Pons (tissue), 1 donor: Measurements from ENCODE around the gene CDSN.
"Not testable (repeated sequence)": the region's sequence is repeated elsewhere in the genome, so short reads cannot be mapped to it uniquely, and the experiment has no call there.

Experiments used
- DNase-seq: peaks from one replicate; pipeline ENCODE4 v3.0.0-alpha.2; 2016; ENCODE audit warnings: low spot score

Gene CDSN, protein sequence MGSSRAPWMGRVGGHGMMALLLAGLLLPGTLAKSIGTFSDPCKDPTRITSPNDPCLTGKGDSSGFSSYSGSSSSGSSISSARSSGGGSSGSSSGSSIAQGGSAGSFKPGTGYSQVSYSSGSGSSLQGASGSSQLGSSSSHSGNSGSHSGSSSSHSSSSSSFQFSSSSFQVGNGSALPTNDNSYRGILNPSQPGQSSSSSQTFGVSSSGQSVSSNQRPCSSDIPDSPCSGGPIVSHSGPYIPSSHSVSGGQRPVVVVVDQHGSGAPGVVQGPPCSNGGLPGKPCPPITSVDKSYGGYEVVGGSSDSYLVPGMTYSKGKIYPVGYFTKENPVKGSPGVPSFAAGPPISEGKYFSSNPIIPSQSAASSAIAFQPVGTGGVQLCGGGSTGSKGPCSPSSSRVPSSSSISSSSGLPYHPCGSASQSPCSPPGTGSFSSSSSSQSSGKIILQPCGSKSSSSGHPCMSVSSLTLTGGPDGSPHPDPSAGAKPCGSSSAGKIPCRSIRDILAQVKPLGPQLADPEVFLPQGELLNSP

GRCh38 chr6:31120151-31120915, at the start of gene CDSN:
Gene CDSN (minus strand): TSS chr6:31120446. CDS start chr6:31120419, 27 bp downstream.
- no peak for DNase-seq

DNA sequence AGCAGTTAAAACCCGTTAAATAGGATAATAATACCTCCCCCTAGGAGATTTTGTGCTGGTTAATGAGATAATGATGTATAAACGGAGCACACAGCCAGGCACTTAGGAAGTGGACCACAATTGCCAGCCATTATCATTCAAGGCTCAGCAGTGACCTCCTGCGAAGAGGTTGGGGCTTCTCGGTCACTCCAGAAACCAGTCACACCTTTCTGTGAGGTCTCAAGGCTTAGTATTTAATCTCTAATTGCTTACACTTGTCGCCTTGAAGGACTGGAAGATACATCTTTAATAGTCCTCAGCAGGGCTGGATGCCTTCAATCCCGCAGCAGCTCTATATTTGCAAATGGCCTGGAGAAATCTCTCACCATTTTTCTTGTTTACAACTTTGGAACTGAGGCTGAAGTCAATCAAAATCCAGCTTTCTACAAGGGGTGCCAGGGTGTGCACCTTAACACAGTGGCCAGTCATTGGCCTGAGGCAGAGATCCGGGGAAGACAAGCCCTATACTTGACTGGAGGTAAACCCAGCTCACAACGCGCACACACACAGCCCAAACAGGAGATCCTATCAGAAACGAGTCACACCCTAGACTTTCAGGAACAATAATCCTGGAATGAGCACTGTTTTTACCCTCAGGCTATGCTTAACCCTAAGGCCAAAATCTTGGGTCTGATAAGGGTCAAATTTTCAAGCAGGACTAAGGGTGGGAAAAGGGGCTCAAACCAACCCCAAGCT, 49.0 kb upstream of the CDSN start:
- no peak for DNase-seq

GRCh38 chr6:31168606-31169005, 48.4 kb upstream of the CDSN start:
- DNase-seq = no peak

DNA sequence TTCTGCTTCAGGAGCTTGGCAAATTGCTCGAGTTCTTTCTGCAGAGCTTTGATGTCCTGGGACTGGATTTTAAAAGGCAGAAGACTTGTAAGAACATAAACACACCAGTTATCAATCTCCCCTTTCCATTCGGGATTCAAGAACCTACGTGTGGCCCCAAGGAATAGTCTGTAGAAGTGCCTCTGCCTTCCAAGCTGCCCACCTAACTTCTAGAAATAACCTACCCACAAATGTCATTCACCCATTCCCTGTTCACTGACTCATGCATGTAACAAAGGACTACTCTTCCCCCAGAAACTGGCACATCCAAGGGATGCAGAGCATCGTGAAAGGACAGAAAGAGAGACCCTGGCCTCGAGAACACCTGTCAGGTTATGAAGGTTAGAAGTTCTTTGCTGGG, 45.7 kb upstream of the CDSN start:
- DNase-seq = no peak

- DNase-seq = not testable (repeated sequence)
These were observed 45.0 kb upstream of the CDSN start for GRCh38 chr6:31165064-31165832.

DNA sequence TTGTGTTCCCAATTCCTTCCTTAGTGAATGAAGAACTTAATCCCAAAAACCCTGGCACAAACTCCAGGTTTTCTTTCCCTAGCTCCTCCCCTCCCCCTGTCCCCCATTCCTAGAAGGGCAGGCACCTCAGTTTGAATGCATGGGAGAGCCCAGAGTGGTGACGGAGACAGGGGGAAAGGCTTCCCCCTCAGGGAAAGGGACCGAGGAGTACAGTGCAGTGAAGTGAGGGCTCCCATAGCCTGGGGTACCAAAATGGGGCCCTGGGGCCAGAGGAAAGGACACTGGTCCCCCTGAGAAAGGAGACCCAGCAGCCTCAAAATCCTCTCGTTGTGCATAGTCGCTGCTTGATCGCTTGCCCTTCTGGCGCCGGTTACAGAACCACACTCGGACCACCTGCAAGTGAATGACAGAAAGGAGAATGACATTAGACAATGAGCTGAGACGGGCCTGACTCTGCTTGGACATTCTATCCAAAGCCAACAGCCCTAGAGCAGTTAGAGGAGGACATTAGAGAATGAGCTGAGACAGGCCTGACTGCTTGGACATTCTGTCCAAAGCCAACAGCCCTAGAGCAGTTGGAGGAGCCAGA, 44.3 kb upstream of the CDSN start:
- not testable (repeated sequence) for DNase-seq

- no peak for DNase-seq
These were observed 43.7 kb upstream of the CDSN start for GRCh38 chr6:31163922-31164321.

DNA sequence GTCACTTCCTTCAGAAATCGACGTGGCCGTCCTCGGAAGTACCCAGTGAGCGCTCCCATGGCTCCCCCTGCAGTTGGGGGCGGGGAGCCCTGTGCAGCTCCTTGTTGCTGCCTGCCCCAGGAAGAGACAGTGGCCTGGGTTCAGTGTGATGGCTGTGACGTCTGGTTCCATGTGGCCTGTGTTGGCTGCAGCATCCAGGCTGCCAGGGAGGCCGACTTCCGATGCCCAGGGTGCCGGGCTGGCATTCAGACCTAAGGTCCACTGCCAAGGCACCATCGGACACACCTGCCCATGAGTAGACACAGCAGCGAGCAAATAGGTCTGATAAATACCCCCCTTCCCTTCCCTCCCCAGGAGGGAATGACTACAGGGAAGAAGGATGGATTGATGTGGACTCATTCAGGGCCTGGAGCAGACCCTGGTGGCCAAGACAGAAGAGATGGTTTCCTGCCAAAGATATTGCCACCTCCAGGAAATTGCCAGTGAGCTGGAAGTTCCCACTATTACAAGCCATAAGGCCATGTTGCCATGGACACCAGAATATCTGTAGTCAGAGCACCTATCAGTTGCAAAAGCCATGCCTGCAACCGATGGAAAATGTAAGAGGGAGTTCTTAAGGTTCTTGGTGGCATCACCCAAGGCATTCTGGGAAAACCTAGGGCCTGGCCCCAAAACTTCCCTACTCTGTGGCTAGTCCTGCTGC, 42.4 kb upstream of the CDSN start:
- DNase-seq = no peak

GRCh38 chr6:31161216-31162126, 41.2 kb upstream of the CDSN start:
- no peak for DNase-seq

DNA sequence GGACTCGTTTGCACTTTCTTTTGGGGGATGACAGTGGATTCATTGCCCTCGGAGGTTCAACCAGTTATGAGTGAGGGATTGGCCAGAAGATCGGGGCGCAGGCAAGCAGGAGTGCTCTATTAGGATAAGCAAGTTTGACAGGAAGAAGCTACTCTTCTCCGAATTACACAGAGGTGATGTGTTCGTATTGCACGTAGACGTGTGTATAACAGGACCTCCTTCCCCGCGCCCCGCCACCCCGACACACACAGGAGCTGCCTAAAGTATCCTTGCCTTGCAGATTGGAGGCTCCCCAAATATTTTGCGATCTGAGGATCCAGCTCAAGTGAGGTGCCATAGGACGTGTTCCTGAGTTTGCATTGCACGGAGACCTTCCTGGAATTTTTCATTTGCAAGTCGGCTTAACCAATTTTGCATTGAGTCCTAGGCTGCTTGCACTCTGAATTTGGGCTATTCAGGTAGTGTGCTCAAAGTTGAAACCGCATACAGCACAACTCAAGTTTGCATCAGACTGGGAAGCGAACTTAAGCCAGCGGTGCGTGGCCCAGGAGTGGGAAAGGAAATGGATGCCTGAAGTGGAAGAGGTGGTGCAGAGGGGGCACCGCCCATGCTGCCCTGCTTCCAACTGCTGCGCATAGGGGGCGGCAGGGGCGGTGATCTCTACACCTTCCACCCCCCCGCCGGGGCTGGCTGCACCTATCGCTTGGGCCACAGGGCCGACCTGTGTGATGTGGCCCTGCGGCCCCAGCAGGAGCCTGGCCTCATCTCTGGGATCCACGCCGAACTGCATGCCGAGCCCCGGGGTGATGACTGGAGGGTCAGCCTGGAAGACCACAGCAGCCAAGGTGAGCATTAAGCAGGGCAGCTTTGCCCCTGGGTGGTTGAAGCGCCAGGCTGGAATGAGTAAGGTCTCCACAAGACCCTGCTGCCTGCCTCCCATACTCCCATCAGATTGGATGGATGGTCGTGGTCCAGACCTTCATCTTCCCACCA, 38.9 kb upstream of the CDSN start:
- no peak for DNase-seq

DNA sequence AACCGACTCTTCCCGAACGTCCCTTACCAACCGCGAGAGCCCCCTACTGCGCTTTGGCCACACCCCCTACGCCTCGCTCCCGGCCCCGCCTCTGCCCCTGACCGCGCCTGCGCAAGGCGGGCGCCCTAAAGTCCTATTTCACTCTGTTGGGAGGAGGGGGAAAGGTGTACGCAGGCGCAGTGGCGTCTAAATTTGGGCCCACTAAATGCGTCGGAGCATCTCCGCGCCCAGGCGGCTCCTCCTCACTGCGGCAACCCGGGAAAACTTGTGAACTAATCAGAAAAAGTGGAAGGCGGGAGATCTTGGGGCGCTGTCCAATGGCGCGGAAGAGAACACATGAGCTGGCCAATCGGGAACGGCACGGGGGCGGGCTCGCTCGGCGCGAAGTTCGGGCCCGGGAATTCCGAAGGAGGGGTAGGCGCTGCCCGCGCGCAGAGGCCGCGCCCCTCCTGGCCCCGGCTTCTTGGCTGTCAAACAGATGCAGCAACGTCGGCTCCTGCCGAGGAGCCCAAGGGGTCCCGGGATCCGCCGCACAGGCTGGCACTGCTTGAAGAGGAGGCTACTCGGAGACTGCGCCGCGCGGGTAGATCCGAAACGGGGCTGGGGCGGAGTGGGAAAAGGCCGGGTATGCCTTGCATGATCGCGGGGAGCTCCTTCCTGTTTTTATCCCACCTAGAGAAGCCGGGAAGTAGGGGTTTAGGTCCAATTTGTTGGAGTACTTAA, 38.1 kb upstream of the CDSN start, which contains the start of gene TCF19:
TCF19 (plus strand) TSS at position 450 of the 723 bp plus-strand sequence. CDS start 881 bp downstream, outside the sequence.
- peak; percentile 98 for DNase-seq

- DNase-seq = no peak
These were observed 37.4 kb upstream of the CDSN start, which contains the start of gene CCHCR1 for GRCh38 chr6:31157513-31158139. Gene CCHCR1 (minus strand): TSS chr6:31157802. CDS start chr6:31157600, 202 bp downstream.

DNA sequence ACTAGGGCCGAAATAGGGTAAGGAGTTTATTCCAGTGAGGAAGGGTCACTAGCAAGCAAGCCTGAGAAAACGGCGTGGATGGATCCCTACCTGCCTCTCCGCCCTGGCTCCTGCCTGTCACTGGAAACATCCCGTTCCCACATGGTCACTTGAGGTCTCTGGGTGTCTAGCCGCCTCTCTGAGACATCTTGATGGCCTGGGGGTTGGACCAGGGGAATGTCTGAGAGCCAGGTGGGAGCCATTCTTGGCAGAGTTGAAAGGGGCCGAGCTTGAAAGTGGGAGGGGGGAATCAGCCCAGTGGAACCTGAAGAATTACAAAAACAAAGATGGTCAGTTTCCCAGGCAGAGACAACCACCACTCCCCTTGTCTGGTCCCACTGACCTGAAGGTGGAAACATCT, 36.4 kb upstream of the CDSN start:
- DNase-seq = no peak

DNA sequence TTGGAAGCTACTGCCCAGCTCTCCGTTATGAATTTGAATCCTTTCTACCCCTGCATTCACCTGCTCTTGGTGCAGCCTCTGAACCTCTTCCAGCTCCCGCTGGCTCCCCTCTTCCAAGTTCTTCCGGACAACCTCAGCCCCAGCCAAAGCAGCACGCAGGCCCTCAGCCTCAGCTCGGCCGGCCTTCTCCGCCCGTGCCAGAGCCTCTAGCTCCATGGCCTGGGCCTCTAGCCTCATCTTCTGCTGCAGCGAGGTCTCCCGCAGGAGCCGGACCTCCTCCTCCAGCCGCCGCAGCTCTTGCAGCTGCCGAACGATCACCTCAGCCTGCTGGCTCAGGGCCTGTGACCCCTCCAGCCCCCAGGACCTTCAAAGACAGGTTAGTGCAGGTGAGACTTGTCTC, 34.2 kb upstream of the CDSN start:
- no peak for DNase-seq

GRCh38 chr6:31152781-31153180, 32.5 kb upstream of the CDSN start:
- DNase-seq = no peak

DNA sequence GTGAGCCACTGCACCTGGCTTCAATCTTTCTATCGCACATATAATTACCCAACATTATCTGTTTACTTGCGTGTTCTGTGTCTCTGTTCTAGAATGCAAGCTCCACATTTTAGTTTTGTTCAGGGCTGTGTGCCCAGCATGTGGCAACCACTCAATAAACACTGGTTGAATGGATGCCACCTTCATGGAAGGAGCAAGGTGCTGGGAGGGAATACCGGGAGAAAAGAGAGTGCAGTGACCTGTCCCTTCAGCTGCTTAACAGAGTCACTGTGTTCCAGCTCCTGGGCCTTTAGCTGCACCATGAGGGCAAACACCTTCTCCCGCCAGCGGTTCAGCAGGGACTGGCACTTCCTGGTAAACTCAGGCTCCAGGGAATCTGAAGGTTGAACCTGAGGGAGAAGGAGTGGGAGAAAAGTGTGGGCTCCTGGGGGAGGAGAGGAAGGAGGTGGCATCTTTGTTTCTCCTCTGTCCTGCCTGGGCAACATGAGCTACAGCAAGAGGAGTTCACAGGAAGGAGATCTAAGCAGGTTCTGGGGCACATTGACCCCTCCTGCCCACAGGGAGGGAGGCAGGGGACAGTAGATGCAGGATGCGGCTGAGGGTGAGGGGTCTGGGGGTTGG, 29.7 kb upstream of the CDSN start:
- no peak for DNase-seq
